Heart right ventricle (tissue), 16 donors: ENCODE results near the gene EIF6. TPM values are rescaled to one million over a fixed set of nuclear protein-coding genes. Genes with fewer than 3 reads are reported as not detected.
A peak's percentile ranks its signal among the peaks of the same experiment; 100 is the strongest.

Source experiments
- ATAC-seq, 8 donors: fragments of 200-7000 bp; cut with Tn5 transposase; one replicate each; pipeline ENCODE4 v1.9.1; 2020; ENCODE audit warnings: mild to moderate bottlenecking in 8 of 8, moderate library complexity in 8 of 8, moderate number of reproducible peaks in 1 of 8
- DNase-seq, 2 donors: peaks; one replicate each; pipeline ENCODE4 v3.0.0-alpha.2; 2020
- H3K27ac ChIP-seq, 10 donors: fragments of 200-600 bp; sonication (generic) in 2 of 10; one replicate each; pipeline versions ENCODE4 v1.5.0 to v1.8.0; 2020 to 2022; ENCODE audit warnings: mild to moderate bottlenecking in 3 of 10
- H3K27me3 ChIP-seq, 7 donors: fragments of 200-600 bp; one replicate each; pipeline ENCODE4 v1.8.0; 2021 to 2022; ENCODE audit warnings: mild to moderate bottlenecking in 2 of 7
- H3K36me3 ChIP-seq, 9 donors: fragments of 200-600 bp; sonication (generic) in 1 of 9; one replicate each; pipeline versions ENCODE4 v1.5.0 to v1.8.0; 2020 to 2022; ENCODE audit warnings: mild to moderate bottlenecking in 2 of 9
- H3K4me1 ChIP-seq, 9 donors: fragments of 200-600 bp; sonication (generic) in 1 of 9; one replicate each; pipeline versions ENCODE4 v1.5.0 to v1.8.0; 2020 to 2022; ENCODE audit warnings: mild to moderate bottlenecking in 4 of 9
- H3K4me3 ChIP-seq, 10 donors: fragments of 200-600 bp; sonication (generic) in 2 of 10; one replicate each; pipeline versions ENCODE4 v1.5.0 to v1.8.0; 2020 to 2022; ENCODE audit warnings: mild to moderate bottlenecking in 7 of 10, moderate library complexity in 2 of 10
- H3K9me3 ChIP-seq, 11 donors: fragments of 200-600 bp in 10 of 11; sonication (generic) in 2 of 11; one replicate each; pipeline versions ENCODE4 v1.5.0 to v1.8.0; 2013 to 2022; ENCODE audit warnings: mild to moderate bottlenecking in 2 of 11, control low read depth in 1 of 11, moderate library complexity in 1 of 11
- CTCF ChIP-seq, 9 donors: fragments of 200-600 bp; sonication (generic) in 2 of 9; IDR thresholded peaks; one replicate each; pipeline versions ENCODE4 v1.5.0 to v1.8.0; 2021 to 2022; ENCODE audit warnings: antibody characterized with exemption in 9 of 9, mild to moderate bottlenecking in 5 of 9, moderate library complexity in 1 of 9
- WGBS, 2 donors: extraction: QIAGEN DNeasy Blood & Tissue Kit; methylation state at CpG; one replicate each; pipeline ENCODE4 v1.1.7; 2013; ENCODE audit warnings: inconsistent platforms in 1 of 2; 5-methylcytosine and 5-hydroxymethylcytosine counted together
- intact Hi-C, 10 donors: fragments of 100-400 bp; cut with DNase I; formaldehyde crosslinking; loops; one replicate each; pipeline versions ENCODE4 v1.11.1 to v1.14.2; 2022
- polyA plus RNA-seq, 2 donors: library from polyadenylated mRNA; stranded (reverse); fragments of 200-250 nt; gene quantifications; one replicate each; pipeline ENCODE4 v1.2.3, GENCODE V29; 2013
- total RNA-seq, 10 donors: library from RNA; stranded (reverse); fragmentation: NEBNext Ultra II Directional in 3 of 10; extraction: Animal tissue kit (Norgen Biotek cat#: 25700) in 3 of 10; gene quantifications; one replicate each; pipeline versions ENCODE4 v1.2.1 to v1.2.4, GENCODE V29; 2021 to 2023
- donor health status: Arrhythmogenic right ventricular cardiomyopathy.
- donor health status: ischemic (EF 13 %, LVEDD 7.1; RV severe dilation, severe dysfunction).
- donor health status: healthy with polysubstance abuse.
- donor health status: DM: no; HTN: yes; CAD: no.
- donor health status: DM: no; HTN: no; CAD: no.
- donor health status: ischemic (EF 25% LVEDD 6.9; RV normal size, moderate dysfunction).
- donor health status: ischemic (EF 25% LVEDD 5.7; RV mildly dilated, moderate dysfunction).
- donor health status: healthy.
- donor health status: DM: yes; HTN: yes; CAD: no.
- donor health status: Ischemic cardiomyopathy.
- donor health status: ischemic (EF 35%, LVEDD 5.7; RV mildly dilated, moderate dysfunction).
- donor health status: nonischemic (EF 11% LVEDD 7.7; RV severe dilation, severe dysfunction).
- donor health status: DM: yes; HTN: yes; CAD: no.
- donor health status: PGD.
- donor health status: ischemic (EF 29% LVEDD 5.4; RV normal size, mild dysfunction).
- donor health status: nonischemic (EF 23%, LVEDD 6.1; RV moderate dilation, normal function).

Gene EIF6
- total and polyA plus RNA-seq, 12 donors = 28.2 to 155 (median 39.0) TPM

- Histone ChIP-seq H3K9me3 (no peaks in the 10 kb centered on the region), H3K27ac (peak overlapping the region in 1 of 10 donors; percentile 99), H3K27me3 (no peaks in the 10 kb centered on the region), H3K36me3 (peaks cover 0 to 82% (median 17%) of the 10 kb centered on the region in 9 donors), H3K4me1 (peaks cover 3 to 34% (median 16%) of the 10 kb centered on the region in 9 donors), H3K4me3 (no peak overlapping the region)
- WGBS, 2 donors = 87 to 92% methylated on average over 12 of the region's 12 CpGs
- TF ChIP-seq CTCF (IDR thresholded peaks at IDR 0.05) = no peak
- DNase-seq (no peak), ATAC-seq (no peak)
- intact Hi-C loops = loop anchor here in 7 of 10 donors (5.0 to 10.0 kb wide), 5 partner anchors 128 to 451 kb away; partner anchors contain the start of genes EDEM2 (in 2 of the 7) and NCOA6 (in 1 of the 7)
Observed at GRCh38 chr20:35275741-35276251, 8.8 kb downstream of the EIF6 start.

- intact Hi-C loops = loop anchor here in 7 of 10 donors (5.0 to 10.0 kb wide), 5 partner anchors 127 to 450 kb away; partner anchors contain the start of genes EDEM2 (in 2 of the 7) and NCOA6 (in 1 of the 7)
- Histone ChIP-seq H3K9me3 (no peaks in the 10 kb centered on the region), H3K27ac (no peak overlapping the region), H3K4me3 (no peak overlapping the region), H3K36me3 (peaks cover 0 to 82% (median 22%) of the 10 kb centered on the region in 9 donors), H3K4me1 (peaks cover 3 to 37% (median 16%) of the 10 kb centered on the region in 9 donors), H3K27me3 (no peaks in the 10 kb centered on the region)
- TF ChIP-seq CTCF (IDR thresholded peaks at IDR 0.05) = no peak
- 90 to 94% methylated on average over 22 to 24 of the region's 24 CpGs for WGBS, 2 donors
- ATAC-seq (no peak), DNase-seq (no peak)
Observed at GRCh38 chr20:35274172-35275092, 10.1 kb downstream of the EIF6 start.

DNA sequence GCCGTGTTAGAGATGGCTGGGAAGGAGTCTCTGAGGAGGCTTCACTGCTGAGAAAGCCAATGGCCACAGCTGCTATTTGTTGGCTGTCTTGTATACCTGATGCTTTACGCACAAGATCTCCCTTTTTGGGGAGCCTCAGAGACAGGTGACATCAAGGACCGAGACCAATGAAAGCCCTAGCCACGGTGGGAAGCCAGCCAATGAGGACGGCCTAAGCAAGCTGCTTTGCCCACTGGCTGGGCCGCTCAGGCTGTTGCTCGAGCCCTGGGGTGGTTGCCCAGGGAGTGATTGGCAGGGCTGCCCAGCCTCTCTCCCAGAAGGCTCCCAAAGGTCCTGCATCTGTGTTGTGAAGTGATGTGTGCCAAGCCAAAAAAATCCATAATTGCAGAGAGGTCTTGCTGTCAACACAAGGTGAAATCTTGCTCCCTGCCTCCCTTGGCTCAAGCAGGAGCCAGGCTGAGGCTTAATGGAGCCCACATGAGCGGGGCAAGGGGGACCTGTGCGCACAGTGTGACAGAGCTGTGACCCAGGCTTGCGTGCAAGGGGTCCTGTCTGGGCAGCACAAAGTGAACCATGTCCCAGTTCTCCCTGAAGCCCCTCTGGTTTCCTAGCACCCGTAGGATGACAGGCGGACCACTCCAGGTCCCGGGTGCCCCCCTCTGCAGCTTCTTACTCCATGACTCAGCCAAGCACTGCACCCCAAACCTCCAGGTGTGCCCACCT lies 11.0 kb downstream of the EIF6 start:
- peaks cover 0 to 82% (median 14%) of the 10 kb centered on the region in 9 donors for H3K36me3 ChIP-seq
- H3K27ac ChIP-seq = peak overlapping the region in 1 of 10 donors; percentile 15
- no peak overlapping the region for H3K4me3 ChIP-seq
- ATAC-seq (peak in 4 of 8 donors; percentile 18 to 34 (median 20)), DNase-seq (peak; percentile 54 to 69)
- intact Hi-C loops = loop anchor here in 6 of 10 donors (10.0 kb wide), 4 partner anchors 129 to 449 kb away; partner anchors contain the start of genes EDEM2 (in 1 of the 6) and NCOA6 (in 1 of the 6)
- H3K27me3 ChIP-seq = no peaks in the 10 kb centered on the region
- H3K4me1 ChIP-seq = peaks cover 3 to 38% (median 16%) of the 10 kb centered on the region in 9 donors
- 72 to 78% methylated on average over 13 of the region's 13 CpGs for WGBS, 2 donors
- no peaks in the 10 kb centered on the region for H3K9me3 ChIP-seq
- TF ChIP-seq CTCF (IDR thresholded peaks at IDR 0.05) = no peak

- ATAC-seq (no peak), DNase-seq (no peak)
- WGBS, 2 donors = 74 to 83% methylated on average over 7 of the region's 7 CpGs
- Histone ChIP-seq H3K9me3 (no peaks in the 10 kb centered on the region), H3K36me3 (peaks cover 0 to 92% (median 21%) of the 10 kb centered on the region in 9 donors), H3K4me1 (peaks cover 3 to 29% (median 12%) of the 10 kb centered on the region in 9 donors), H3K27me3 (no peaks in the 10 kb centered on the region), H3K27ac (no peak overlapping the region), H3K4me3 (no peak overlapping the region)
- intact Hi-C loops = loop anchor here in 6 of 10 donors (10.0 kb wide), 4 partner anchors 127 to 447 kb away; partner anchors contain the start of genes EDEM2 (in 1 of the 6) and NCOA6 (in 1 of the 6)
- TF ChIP-seq CTCF (IDR thresholded peaks at IDR 0.05) = no peak
Observed at GRCh38 chr20:35271904-35272303, 12.7 kb downstream of the EIF6 start.
